MM.1S (cell line): ENCODE measurements around the gene POLE.

Experiments used
- EZH2 ChIP-seq: fragments of 300-600 bp; sonication (generic); optimal IDR thresholded peaks from 2 replicates; pipeline ENCODE3; 2017; ENCODE audit warnings: low read depth, mild to moderate bottlenecking, antibody characterized with exemption, low read length, mixed read lengths
- EZH2phosphoT487 ChIP-seq: fragments of 300-600 bp; sonication (generic); IDR thresholded peaks from 2 replicates; pipeline ENCODE4 v1.6.1; 2018; ENCODE audit warnings: antibody characterized with exemption, low read length
- TF ChIP-seq, protein P1 (sequence below): fragments of 300-600 bp; sonication (generic); IDR thresholded peaks from 2 replicates; pipeline ENCODE4 v1.5.1; 2016; ENCODE audit warnings: antibody characterized with exemption, low read length, mixed read lengths

GRCh38 chr12:132582582-132583410 is 104.3 kb downstream of the POLE start:
- TF ChIP-seq, protein P1, sequence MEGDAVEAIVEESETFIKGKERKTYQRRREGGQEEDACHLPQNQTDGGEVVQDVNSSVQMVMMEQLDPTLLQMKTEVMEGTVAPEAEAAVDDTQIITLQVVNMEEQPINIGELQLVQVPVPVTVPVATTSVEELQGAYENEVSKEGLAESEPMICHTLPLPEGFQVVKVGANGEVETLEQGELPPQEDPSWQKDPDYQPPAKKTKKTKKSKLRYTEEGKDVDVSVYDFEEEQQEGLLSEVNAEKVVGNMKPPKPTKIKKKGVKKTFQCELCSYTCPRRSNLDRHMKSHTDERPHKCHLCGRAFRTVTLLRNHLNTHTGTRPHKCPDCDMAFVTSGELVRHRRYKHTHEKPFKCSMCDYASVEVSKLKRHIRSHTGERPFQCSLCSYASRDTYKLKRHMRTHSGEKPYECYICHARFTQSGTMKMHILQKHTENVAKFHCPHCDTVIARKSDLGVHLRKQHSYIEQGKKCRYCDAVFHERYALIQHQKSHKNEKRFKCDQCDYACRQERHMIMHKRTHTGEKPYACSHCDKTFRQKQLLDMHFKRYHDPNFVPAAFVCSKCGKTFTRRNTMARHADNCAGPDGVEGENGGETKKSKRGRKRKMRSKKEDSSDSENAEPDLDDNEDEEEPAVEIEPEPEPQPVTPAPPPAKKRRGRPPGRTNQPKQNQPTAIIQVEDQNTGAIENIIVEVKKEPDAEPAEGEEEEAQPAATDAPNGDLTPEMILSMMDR = no peak
- TF ChIP-seq EZH2 (no peak), EZH2phosphoT487 (no peak)
